Breast epithelium (tissue), 4 donors: ENCODE results near the gene HS6ST3. TPM values are rescaled to one million over a fixed set of nuclear protein-coding genes. Genes with fewer than 3 reads are reported as not detected.

Source experiments
- DNase-seq, 2 donors: peaks; one replicate each; pipeline ENCODE4 v3.0.0-alpha.2; 2019; ENCODE audit warnings: low spot score in 2 of 2
- H3K27ac ChIP-seq, 2 donors: fragments of 200-600 bp; sonication (generic) in 1 of 2; one replicate each; pipeline ENCODE4 v1.5.1; 2016 to 2019; ENCODE audit warnings: mild to moderate bottlenecking in 1 of 2
- H3K27me3 ChIP-seq, 2 donors: fragments of 200-600 bp; sonication (generic) in 1 of 2; one replicate each; pipeline versions ENCODE4 v1.5.1 to v1.6.0; 2017 to 2019; ENCODE audit warnings: control low read depth in 1 of 2, mild to moderate bottlenecking in 1 of 2
- H3K36me3 ChIP-seq: fragments of 200-600 bp; one replicate; pipeline ENCODE4 v1.5.1; 2019
- H3K4me1 ChIP-seq, 2 donors: fragments of 200-600 bp; sonication (generic); one replicate each; pipeline ENCODE4 v1.5.1; 2016 to 2019; ENCODE audit warnings: control low read depth in 1 of 2
- H3K4me3 ChIP-seq, 3 donors: fragments of 200-600 bp; sonication (generic); 1 replicate in 2 of 3; 2 replicates in 1 of 3; pipeline ENCODE4 v1.5.1; 2016 to 2019; ENCODE audit warnings: mild to moderate bottlenecking in 3 of 3, moderate library complexity in 2 of 3
- H3K9me3 ChIP-seq, 2 donors: fragments of 200-600 bp; sonication (generic) in 1 of 2; one replicate each; pipeline ENCODE4 v1.5.1; 2016 to 2019; ENCODE audit warnings: control low read depth in 1 of 2
- CTCF ChIP-seq, 3 donors: fragments of 450-650 bp; IDR thresholded peaks; one replicate each; pipeline ENCODE4 v1.5.1; 2016 to 2017; ENCODE audit warnings: antibody characterized with exemption in 3 of 3, mild to moderate bottlenecking in 3 of 3, moderate library complexity in 3 of 3
- POLR2A ChIP-seq: fragments of 450-650 bp; IDR thresholded peaks from one replicate; pipeline ENCODE4 v1.6.1; 2016; ENCODE audit warnings: antibody characterized with exemption, mild to moderate bottlenecking, moderate library complexity
- POLR2AphosphoS5 ChIP-seq, 3 donors: sonication (generic); formaldehyde crosslinking; IDR thresholded peaks; one replicate each; pipeline ENCODE4 v1.6.1; 2017; ENCODE audit warnings: antibody characterized with exemption in 3 of 3
- intact Hi-C: fragments of 100-400 bp; cut with DNase I; formaldehyde crosslinking; loops from one replicate; pipeline ENCODE4 v1.15.1; 2023; ENCODE audit warnings: low total_unique reads
- total RNA-seq, 3 donors: library from RNA; depleted of rRNA; stranded (reverse); fragments of >200 nt; gene quantifications; one replicate each; pipeline ENCODE4 v1.1.0, GENCODE V29; 2016

Gene HS6ST3
- total RNA-seq, 3 donors from 2014 or later = under 0.01 to 1.3 (median 0.59) TPM

DNA sequence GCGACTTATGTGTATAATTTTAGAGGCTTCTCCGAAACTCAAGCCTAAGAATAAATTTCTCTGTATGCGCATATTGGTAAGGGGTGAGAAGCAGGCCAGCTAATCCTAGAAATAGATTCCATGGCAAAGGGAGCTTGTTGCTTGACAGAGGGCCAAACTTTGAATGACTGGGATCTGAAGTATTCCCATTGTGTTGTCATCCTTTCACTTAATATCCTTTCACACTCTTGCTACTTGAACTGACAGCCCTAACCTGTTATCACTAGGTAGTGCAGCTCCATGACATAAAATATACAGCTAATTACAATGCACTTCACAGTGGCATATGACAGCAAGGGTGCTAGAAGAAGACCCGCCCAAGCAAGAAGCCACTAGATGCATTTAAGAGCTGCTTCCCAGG is 594.6 kb downstream of the HS6ST3 start:
- Histone ChIP-seq H3K4me3 (no peak overlapping the region), H3K9me3 (no peaks in the 10 kb centered on the region), H3K36me3 (no peaks in the 10 kb centered on the region), H3K4me1 (no peaks in the 10 kb centered on the region), H3K27me3 (no peaks in the 10 kb centered on the region), H3K27ac (no peak overlapping the region)
- no peak for DNase-seq
- intact Hi-C loops = no loop called here
- TF ChIP-seq POLR2AphosphoS5 (IDR thresholded peaks at IDR 0.05) = no peak
- no peak for TF ChIP-seq CTCF (IDR thresholded peaks at IDR 0.05)
- TF ChIP-seq POLR2A = no peak

GRCh38 chr13:96684907-96685306 is 595.0 kb downstream of the HS6ST3 start:
- H3K27ac ChIP-seq = no peak overlapping the region
- H3K9me3 ChIP-seq = no peaks in the 10 kb centered on the region
- TF ChIP-seq POLR2AphosphoS5 (IDR thresholded peaks at IDR 0.05) (no peak), POLR2A (no peak), CTCF (IDR thresholded peaks at IDR 0.05) (no peak)
- DNase-seq = no peak
- no peaks in the 10 kb centered on the region for H3K4me1 ChIP-seq
- H3K4me3 ChIP-seq = no peak overlapping the region
- intact Hi-C loops = no loop called here
- H3K36me3 ChIP-seq = no peaks in the 10 kb centered on the region
- no peaks in the 10 kb centered on the region for H3K27me3 ChIP-seq

DNA sequence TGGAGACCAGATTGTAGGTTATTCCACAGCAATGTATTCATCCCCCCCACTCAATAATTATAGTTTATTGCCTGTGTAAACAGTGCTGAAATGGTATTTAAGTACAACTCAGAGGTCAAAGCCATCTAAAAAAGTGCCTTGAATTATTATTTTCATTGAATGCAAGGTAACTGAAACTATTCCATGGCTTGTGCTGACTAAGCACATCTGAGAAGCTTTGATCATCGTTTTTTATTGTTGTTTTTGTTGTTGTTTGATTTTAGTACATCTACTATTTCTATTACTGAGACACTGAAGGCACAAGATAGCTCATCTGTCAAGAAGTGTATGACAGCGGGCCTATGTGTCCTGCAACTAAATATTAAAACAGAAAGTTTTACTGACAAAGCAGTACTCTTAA is 596.4 kb downstream of the HS6ST3 start:
- DNase-seq = no peak
- Histone ChIP-seq H3K27me3 (no peaks in the 10 kb centered on the region), H3K4me1 (no peaks in the 10 kb centered on the region), H3K9me3 (no peaks in the 10 kb centered on the region), H3K36me3 (no peaks in the 10 kb centered on the region), H3K27ac (no peak overlapping the region), H3K4me3 (no peak overlapping the region)
- no peak for TF ChIP-seq CTCF (IDR thresholded peaks at IDR 0.05)
- TF ChIP-seq POLR2AphosphoS5 (IDR thresholded peaks at IDR 0.05) = no peak
- TF ChIP-seq POLR2A = no peak
- intact Hi-C loops = no loop called here

DNA sequence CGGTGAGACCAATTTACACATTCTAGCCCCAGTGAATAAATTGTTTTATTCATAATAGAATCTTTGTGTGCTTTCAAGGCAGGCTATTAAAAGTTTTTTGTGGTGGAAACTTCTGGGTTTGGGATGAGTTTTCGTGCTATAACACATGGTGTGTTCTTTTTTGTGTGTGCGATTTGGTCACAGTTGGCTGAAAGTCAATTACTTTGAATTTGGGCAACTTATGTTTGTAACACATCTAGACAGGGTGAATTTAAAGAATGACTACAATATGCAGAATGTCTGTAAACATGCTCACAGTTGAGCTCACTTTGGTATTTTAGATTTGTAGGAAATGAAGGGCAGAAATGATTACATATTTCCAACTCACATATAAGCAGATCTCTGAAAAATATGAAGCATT is 597.3 kb downstream of the HS6ST3 start:
- no peaks in the 10 kb centered on the region for H3K27me3 ChIP-seq
- H3K9me3 ChIP-seq = no peaks in the 10 kb centered on the region
- DNase-seq = no peak
- TF ChIP-seq POLR2AphosphoS5 (IDR thresholded peaks at IDR 0.05) (no peak), CTCF (IDR thresholded peaks at IDR 0.05) (no peak), POLR2A (no peak)
- H3K4me3 ChIP-seq = no peak overlapping the region
- no peaks in the 10 kb centered on the region for H3K4me1 ChIP-seq
- H3K36me3 ChIP-seq = no peaks in the 10 kb centered on the region
- intact Hi-C loops = no loop called here
- H3K27ac ChIP-seq = no peak overlapping the region

GRCh38 chr13:96690998-96691397 is 601.1 kb downstream of the HS6ST3 start:
- TF ChIP-seq POLR2A (no peak), POLR2AphosphoS5 (IDR thresholded peaks at IDR 0.05) (no peak), CTCF (IDR thresholded peaks at IDR 0.05) (no peak)
- intact Hi-C loops = loop anchor here (5.0 kb wide), 1 partner anchor 1106 kb away; no protein-coding TSS in a partner anchor
- no peaks in the 10 kb centered on the region for H3K9me3 ChIP-seq

More at GRCh38 chr13:96690998-96691397, 601.1 kb downstream of the HS6ST3 start:
- DNase-seq = no peak
- Histone ChIP-seq H3K4me1 (no peaks in the 10 kb centered on the region), H3K36me3 (no peaks in the 10 kb centered on the region), H3K27me3 (no peaks in the 10 kb centered on the region), H3K27ac (no peak overlapping the region), H3K4me3 (no peak overlapping the region)
